SU-DHL-6 (cell line): ENCODE measurements around the gene TNIP1.

Source experiments
- EZH2phosphoT487 ChIP-seq: fragments of 200-600 bp; sonication (generic), shearing (Covaris generic); conservative IDR thresholded peaks from 2 replicates; pipeline ENCODE4 v1.6.1; 2018; ENCODE audit warnings: mild to moderate bottlenecking, antibody characterized with exemption, low read length, moderate library complexity, mixed read lengths
- TF ChIP-seq, protein P1 (sequence below): fragments of 200-600 bp; sonication (generic); IDR thresholded peaks from one replicate; pipeline ENCODE4 v1.5.1; 2017; ENCODE audit warnings: antibody characterized with exemption, mild to moderate bottlenecking, low read length, moderate library complexity; ENCODE audit not compliant: insufficient read depth, poor library complexity, severe bottlenecking

- TF ChIP-seq, protein P1, sequence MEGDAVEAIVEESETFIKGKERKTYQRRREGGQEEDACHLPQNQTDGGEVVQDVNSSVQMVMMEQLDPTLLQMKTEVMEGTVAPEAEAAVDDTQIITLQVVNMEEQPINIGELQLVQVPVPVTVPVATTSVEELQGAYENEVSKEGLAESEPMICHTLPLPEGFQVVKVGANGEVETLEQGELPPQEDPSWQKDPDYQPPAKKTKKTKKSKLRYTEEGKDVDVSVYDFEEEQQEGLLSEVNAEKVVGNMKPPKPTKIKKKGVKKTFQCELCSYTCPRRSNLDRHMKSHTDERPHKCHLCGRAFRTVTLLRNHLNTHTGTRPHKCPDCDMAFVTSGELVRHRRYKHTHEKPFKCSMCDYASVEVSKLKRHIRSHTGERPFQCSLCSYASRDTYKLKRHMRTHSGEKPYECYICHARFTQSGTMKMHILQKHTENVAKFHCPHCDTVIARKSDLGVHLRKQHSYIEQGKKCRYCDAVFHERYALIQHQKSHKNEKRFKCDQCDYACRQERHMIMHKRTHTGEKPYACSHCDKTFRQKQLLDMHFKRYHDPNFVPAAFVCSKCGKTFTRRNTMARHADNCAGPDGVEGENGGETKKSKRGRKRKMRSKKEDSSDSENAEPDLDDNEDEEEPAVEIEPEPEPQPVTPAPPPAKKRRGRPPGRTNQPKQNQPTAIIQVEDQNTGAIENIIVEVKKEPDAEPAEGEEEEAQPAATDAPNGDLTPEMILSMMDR: no peak
- no peak for TF ChIP-seq EZH2phosphoT487
Measured at GRCh38 chr5:150993826-150994412, 86.9 kb downstream of the TNIP1 start.
